H9 (cell line): ENCODE measurements around the gene DPH5. TPM values are rescaled to one million over a fixed set of nuclear protein-coding genes. Genes with fewer than 3 reads are reported as not detected.

Source experiments
- DNase-seq: peaks from one replicate; pipeline ENCODE4 v3.0.0-alpha.2; 2017
- H2AFZ ChIP-seq: one replicate; pipeline ENCODE4 v1.6.1; 2013; ENCODE audit warnings: mild to moderate bottlenecking, low read length, control low read depth, moderate library complexity
- H2AK5ac ChIP-seq: 2 replicates; pipeline ENCODE4 v1.6.1; 2013; ENCODE audit warnings: low read length, control low read depth, mixed read lengths; ENCODE audit not compliant: insufficient read length
- H2BK120ac ChIP-seq: one replicate; pipeline ENCODE4 v1.6.1; 2013; ENCODE audit warnings: low read depth, mild to moderate bottlenecking, low read length, control low read depth, inconsistent platforms; ENCODE audit not compliant: poor library complexity, severe bottlenecking
- H2BK12ac ChIP-seq: 2 replicates; pipeline ENCODE4 v1.6.1; 2013; ENCODE audit warnings: low read length, control low read depth, mixed read lengths, low read depth; ENCODE audit not compliant: insufficient read length
- H2BK15ac ChIP-seq: 2 replicates; pipeline ENCODE4 v1.6.1; 2013; ENCODE audit warnings: low read depth, low read length, control low read depth
- H2BK20ac ChIP-seq: one replicate; pipeline ENCODE4 v1.6.1; 2013; ENCODE audit warnings: low read depth, mild to moderate bottlenecking, low read length, control low read depth, inconsistent platforms; ENCODE audit not compliant: poor library complexity, severe bottlenecking
- H2BK5ac ChIP-seq: 2 replicates; pipeline ENCODE4 v1.6.1; 2013; ENCODE audit warnings: low read length, control low read depth, mixed read lengths; ENCODE audit not compliant: insufficient read length
- H3K14ac ChIP-seq: 2 replicates; pipeline ENCODE4 v1.6.1; 2013; ENCODE audit warnings: low read length, control low read depth; ENCODE audit not compliant: insufficient read depth
- H3K18ac ChIP-seq: 2 replicates; pipeline ENCODE4 v1.6.1; 2013; ENCODE audit warnings: low read depth, mild to moderate bottlenecking, mixed read lengths, low read length, control low read depth; ENCODE audit not compliant: insufficient read length
- H3K23ac ChIP-seq: 2 replicates; pipeline ENCODE4 v1.6.1; 2013; ENCODE audit warnings: low read length, control low read depth, mixed read lengths, low read depth; ENCODE audit not compliant: insufficient read length
- H3K23me2 ChIP-seq: 2 replicates; pipeline ENCODE4 v1.6.1; 2013; ENCODE audit warnings: low read depth, mild to moderate bottlenecking, mixed read lengths, low read length, control low read depth; ENCODE audit not compliant: insufficient read length, poor library complexity, severe bottlenecking
- H3K27ac ChIP-seq: 2 replicates; pipeline ENCODE4 v1.5.1; 2013; ENCODE audit warnings: low read length, control low read depth, mixed read lengths, low read depth; ENCODE audit not compliant: insufficient read length
- H3K27me3 ChIP-seq: 2 replicates; pipeline ENCODE4 v1.6.1; 2013; ENCODE audit warnings: low read length, control low read depth, inconsistent platforms; ENCODE audit not compliant: insufficient read depth
- H3K4ac ChIP-seq: 2 replicates; pipeline ENCODE4 v1.6.1; 2013; ENCODE audit warnings: low read depth, mild to moderate bottlenecking, control low read depth, inconsistent platforms, low read length, moderate library complexity
- H3K4me1 ChIP-seq: 2 replicates; pipeline ENCODE4 v1.6.1; 2013; ENCODE audit warnings: low read length, control low read depth, inconsistent platforms; ENCODE audit not compliant: insufficient read depth
- H3K4me2 ChIP-seq: 2 replicates; pipeline ENCODE4 v1.6.1; 2013; ENCODE audit warnings: low read length, control low read depth, mixed read lengths; ENCODE audit not compliant: insufficient read length, insufficient read depth
- H3K56ac ChIP-seq: 2 replicates; pipeline ENCODE4 v1.6.1; 2013; ENCODE audit warnings: low read depth, mild to moderate bottlenecking, mixed read lengths, low read length, control low read depth; ENCODE audit not compliant: insufficient read length
- H3K79me1 ChIP-seq: 2 replicates; pipeline ENCODE4 v1.6.1; 2013; ENCODE audit warnings: low read depth, mild to moderate bottlenecking, moderate library complexity, low read length, control low read depth, inconsistent platforms; ENCODE audit not compliant: insufficient read depth, poor library complexity, severe bottlenecking
- H3K79me2 ChIP-seq: 2 replicates; pipeline ENCODE4 v1.6.1; 2013; ENCODE audit warnings: low read length, control low read depth, inconsistent platforms; ENCODE audit not compliant: insufficient read depth
- H3K9ac ChIP-seq: 2 replicates; pipeline ENCODE4 v1.6.1; 2013; ENCODE audit warnings: low read length, control low read depth, mixed read lengths; ENCODE audit not compliant: insufficient read length; ENCODE audit errors: extremely low read depth
- H3K9me3 ChIP-seq: one replicate; pipeline ENCODE4 v1.6.1; 2013; ENCODE audit warnings: low read depth, low read length, inconsistent platforms; ENCODE audit not compliant: control insufficient read depth
- H3T11ph ChIP-seq: one replicate; pipeline ENCODE4 v1.6.1; 2013; ENCODE audit warnings: mild to moderate bottlenecking, low read length, control low read depth, inconsistent platforms
- H4K20me1 ChIP-seq: one replicate; pipeline ENCODE4 v1.6.1; 2013; ENCODE audit not compliant: control insufficient read depth, insufficient read length, insufficient read depth
- H4K5ac ChIP-seq: 2 replicates; pipeline ENCODE4 v1.6.1; 2013; ENCODE audit warnings: low read depth, mild to moderate bottlenecking, mixed read lengths, low read length, control low read depth; ENCODE audit not compliant: insufficient read length
- H4K8ac ChIP-seq: replicated peaks from 2 replicates; pipeline ENCODE4 v1.6.1; 2013; ENCODE audit warnings: low read length, control low read depth, mixed read lengths, low read depth; ENCODE audit not compliant: insufficient read length
- H4K91ac ChIP-seq: 2 replicates; pipeline ENCODE4 v1.6.1; 2013; ENCODE audit warnings: low read depth, mild to moderate bottlenecking, moderate library complexity, mixed read lengths, low read length, control low read depth; ENCODE audit not compliant: insufficient read length
- H3K27ac Mint-ChIP-seq, 3 experiments: 2 replicates in 2 of 3; 3 replicates in 1 of 3; pipeline ENCODE4 v1.8.0; 2020 to 2021; ENCODE audit warnings: mixed read lengths in 3 of 3, mild to moderate bottlenecking in 1 of 3, moderate library complexity in 1 of 3
- H3K27me3 Mint-ChIP-seq: 2 replicates; pipeline ENCODE4 v1.8.0; 2021; ENCODE audit warnings: low read depth, mild to moderate bottlenecking, moderate library complexity, mixed read lengths
- H3K36me3 Mint-ChIP-seq, 3 experiments: 2 replicates in 2 of 3; 3 replicates in 1 of 3; pipeline ENCODE4 v1.8.0; 2020 to 2021; ENCODE audit warnings: low read depth in 3 of 3, mixed read lengths in 3 of 3; ENCODE audit not compliant: insufficient read depth in 1 of 3
- H3K4me1 Mint-ChIP-seq, 2 experiments: 2 replicates each; pipeline ENCODE4 v1.8.0; 2020; ENCODE audit warnings: mixed read lengths in 2 of 2
- H3K4me3 Mint-ChIP-seq, 2 experiments: 2 replicates in 1 of 2; 3 replicates in 1 of 2; pipeline ENCODE4 v1.8.0; 2020 to 2021; ENCODE audit warnings: mild to moderate bottlenecking in 2 of 2, mixed read lengths in 2 of 2, moderate library complexity in 1 of 2
- H3K9me3 Mint-ChIP-seq, 2 experiments: 2 replicates in 1 of 2; 3 replicates in 1 of 2; pipeline ENCODE4 v1.8.0; 2020; ENCODE audit warnings: mild to moderate bottlenecking in 2 of 2, mixed read lengths in 2 of 2, moderate library complexity in 1 of 2
- WGBS: extraction: QIAGEN DNeasy Blood & Tissue Kit; methylation state at CpG from one replicate; pipeline ENCODE4 v1.1.7; 2013; ENCODE audit warnings: missing lambda C conversion rate, low lambda C conversion rate, mixed read lengths; ENCODE audit not compliant: insufficient read length; ENCODE audit errors: extremely low coverage; 5-methylcytosine and 5-hydroxymethylcytosine counted together
- total RNA-seq: library from RNA; stranded (reverse); gene quantifications from 2 replicates; pipeline ENCODE4 v1.2.1, GENCODE V29; 2021
- TF ChIP-seq, protein P1 (sequence below): fragments of 200-600 bp; sonication (generic); conservative IDR thresholded peaks from 3 replicates; pipeline ENCODE4 v1.8.0; 2021; ENCODE audit warnings: antibody characterized with exemption, mild to moderate bottlenecking

Gene DPH5
- total RNA-seq, 1 experiment from 2014 or later, result 49.4 TPM

- H3K27ac ChIP-seq, result no peak overlapping the region
- H3K79me1 ChIP-seq, result no peaks in the 10 kb centered on the region
- no peak overlapping the region for H3K56ac ChIP-seq
- no peak overlapping the region for H3K4ac ChIP-seq
- Mint-ChIP-seq H3K36me3 (peaks cover 6 to 26% (median 12%) of the 10 kb centered on the region in 3 experiments; a peak in 6 of 7 replicates), H3K27ac (peak overlapping the region; percentile 59 to 99 (median 95)), H3K9me3 (no peaks in the 10 kb centered on the region; a peak in 1 of 5 replicates), H3K4me1 (peaks cover 18 to 23% of the 10 kb centered on the region in 2 experiments), H3K4me3 (peak overlapping the region; percentile 98 to 100), H3K27me3 (no peaks in the 10 kb centered on the region)
- no CpG with 5 or more reads among the region's 5 CpGs for WGBS
- peak overlapping the region; percentile 94 for H3K9ac ChIP-seq
- H3K23ac ChIP-seq, result no peak overlapping the region
- H3K14ac ChIP-seq, result peak overlapping the region; percentile 93; the same call in 1 of the 2 replicates
- no peak for DNase-seq
- H3T11ph ChIP-seq, result no peak overlapping the region
- H3K79me2 ChIP-seq, result peaks cover 4% of the 10 kb centered on the region; the same call in 1 of the 2 replicates
- no peak overlapping the region for H2BK20ac ChIP-seq
- H2AFZ ChIP-seq, result no peak overlapping the region
- no peak overlapping the region for H3K18ac ChIP-seq
- peaks cover 5% of the 10 kb centered on the region for H3K23me2 ChIP-seq
- H4K91ac ChIP-seq, result no peak overlapping the region
- H4K5ac ChIP-seq, result no peak overlapping the region
- H4K20me1 ChIP-seq, result no peaks in the 10 kb centered on the region
- H2BK15ac ChIP-seq, result no peak overlapping the region
- H2AK5ac ChIP-seq, result no peak overlapping the region
- H2BK5ac ChIP-seq, result no peak overlapping the region
- H2BK12ac ChIP-seq, result no peak overlapping the region
- no peak overlapping the region for H2BK120ac ChIP-seq
- TF ChIP-seq, protein P1, sequence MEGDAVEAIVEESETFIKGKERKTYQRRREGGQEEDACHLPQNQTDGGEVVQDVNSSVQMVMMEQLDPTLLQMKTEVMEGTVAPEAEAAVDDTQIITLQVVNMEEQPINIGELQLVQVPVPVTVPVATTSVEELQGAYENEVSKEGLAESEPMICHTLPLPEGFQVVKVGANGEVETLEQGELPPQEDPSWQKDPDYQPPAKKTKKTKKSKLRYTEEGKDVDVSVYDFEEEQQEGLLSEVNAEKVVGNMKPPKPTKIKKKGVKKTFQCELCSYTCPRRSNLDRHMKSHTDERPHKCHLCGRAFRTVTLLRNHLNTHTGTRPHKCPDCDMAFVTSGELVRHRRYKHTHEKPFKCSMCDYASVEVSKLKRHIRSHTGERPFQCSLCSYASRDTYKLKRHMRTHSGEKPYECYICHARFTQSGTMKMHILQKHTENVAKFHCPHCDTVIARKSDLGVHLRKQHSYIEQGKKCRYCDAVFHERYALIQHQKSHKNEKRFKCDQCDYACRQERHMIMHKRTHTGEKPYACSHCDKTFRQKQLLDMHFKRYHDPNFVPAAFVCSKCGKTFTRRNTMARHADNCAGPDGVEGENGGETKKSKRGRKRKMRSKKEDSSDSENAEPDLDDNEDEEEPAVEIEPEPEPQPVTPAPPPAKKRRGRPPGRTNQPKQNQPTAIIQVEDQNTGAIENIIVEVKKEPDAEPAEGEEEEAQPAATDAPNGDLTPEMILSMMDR, result no peak
- peak overlapping the region; percentile 56 for H3K4me2 ChIP-seq
- peak overlapping the region; percentile 36 for H4K8ac ChIP-seq
- no peaks in the 10 kb centered on the region for H3K27me3 ChIP-seq
- no peaks in the 10 kb centered on the region for H3K4me1 ChIP-seq
- H3K9me3 ChIP-seq, result no peaks in the 10 kb centered on the region
These were observed 825 bp upstream of the DPH5 start for GRCh38 chr1:101026430-101026788.
